GM12875 (cell line): ENCODE results near the gene FAM241B.

ENCODE experiments used
- H3K4me3 ChIP-seq: one replicate; pipeline ENCODE4 v1.5.1; 2011; ENCODE audit warnings: low read depth, low read length, control low read depth
- CTCF ChIP-seq: IDR thresholded peaks from 2 replicates; pipeline ENCODE4 v1.5.1; 2011; ENCODE audit warnings: low read depth, mild to moderate bottlenecking, control low read depth, inconsistent platforms, low read length, moderate library complexity, borderline replicate concordance; ENCODE audit not compliant: insufficient read depth

The FAM241B gene

GRCh38 chr10:69636626-69637605 lies 6.9 kb downstream of the FAM241B start:
- H3K4me3 ChIP-seq = no peak overlapping the region

GRCh38 chr10:69638642-69639041 lies 8.6 kb downstream of the FAM241B start:
- no peak for TF ChIP-seq CTCF
- H3K4me3 ChIP-seq = no peak overlapping the region

More at GRCh38 chr10:69636626-69637605, 6.9 kb downstream of the FAM241B start:
- no peak for TF ChIP-seq CTCF

GRCh38 chr10:69639291-69640195 lies 9.5 kb downstream of the FAM241B start:
- peak; percentile 68 for TF ChIP-seq CTCF

GRCh38 chr10:69640196-69640980 lies 10.3 kb downstream of the FAM241B start:
- no peak overlapping the region for H3K4me3 ChIP-seq
- no peak for TF ChIP-seq CTCF

More at GRCh38 chr10:69639291-69640195, 9.5 kb downstream of the FAM241B start:
- no peak overlapping the region for H3K4me3 ChIP-seq

- TF ChIP-seq CTCF = no peak
- no peak overlapping the region for H3K4me3 ChIP-seq
Measured at GRCh38 chr10:69641261-69641980, 11.4 kb downstream of the FAM241B start.

GRCh38 chr10:69642747-69643146 lies 12.7 kb downstream of the FAM241B start:
- no peak for TF ChIP-seq CTCF
- H3K4me3 ChIP-seq = no peak overlapping the region
